ENCODE results near the gene MINDY4.

Gene MINDY4

DNA sequence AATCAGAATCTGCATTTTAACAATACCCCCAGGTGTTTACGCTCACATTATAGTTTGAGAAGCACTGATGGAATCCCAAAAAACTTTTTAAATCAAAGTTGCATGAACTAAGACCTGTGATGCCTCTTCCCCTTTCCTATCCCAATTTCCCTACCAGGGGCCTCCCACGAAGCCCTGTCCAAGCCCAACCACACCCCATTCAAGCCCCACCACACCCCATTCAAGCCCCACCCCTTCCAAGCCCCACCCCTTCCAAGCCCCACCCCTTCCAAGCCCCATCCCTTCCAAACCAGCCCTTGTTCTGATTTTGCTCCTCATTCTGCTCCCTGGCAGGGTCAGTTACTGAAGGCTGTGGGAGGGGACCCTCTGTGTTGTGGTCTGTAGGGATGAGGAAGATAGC, 130.6 kb downstream of the MINDY4 start:
- POLR2A ChIA-PET, result no interaction called here
- no peak for TF ChIP-seq CTCF (IDR thresholded peaks at IDR 0.05; ENCODE audit: control extremely low read depth, extremely low read depth, low read depth, missing control alignments)
- no peak for DNase-seq (ENCODE audit: extremely low spot score)
- CTCF ChIA-PET, result no interaction called here

- CTCF ChIA-PET, result no interaction called here
- no peak for TF ChIP-seq CTCF (IDR thresholded peaks at IDR 0.05; ENCODE audit: control extremely low read depth, extremely low read depth, low read depth, missing control alignments)
- POLR2A ChIA-PET, result no interaction called here
- DNase-seq (ENCODE audit: extremely low spot score), result no peak
These were observed 131.2 kb downstream of the MINDY4 start for GRCh38 chr7:30902466-30902865.

GRCh38 chr7:30903146-30903545, 131.9 kb downstream of the MINDY4 start:
- no peak for DNase-seq (ENCODE audit: extremely low spot score)
- no peak for TF ChIP-seq CTCF (IDR thresholded peaks at IDR 0.05; ENCODE audit: control extremely low read depth, extremely low read depth, low read depth, missing control alignments)
- ChIA-PET POLR2A (no interaction called here), CTCF (no interaction called here)

DNA sequence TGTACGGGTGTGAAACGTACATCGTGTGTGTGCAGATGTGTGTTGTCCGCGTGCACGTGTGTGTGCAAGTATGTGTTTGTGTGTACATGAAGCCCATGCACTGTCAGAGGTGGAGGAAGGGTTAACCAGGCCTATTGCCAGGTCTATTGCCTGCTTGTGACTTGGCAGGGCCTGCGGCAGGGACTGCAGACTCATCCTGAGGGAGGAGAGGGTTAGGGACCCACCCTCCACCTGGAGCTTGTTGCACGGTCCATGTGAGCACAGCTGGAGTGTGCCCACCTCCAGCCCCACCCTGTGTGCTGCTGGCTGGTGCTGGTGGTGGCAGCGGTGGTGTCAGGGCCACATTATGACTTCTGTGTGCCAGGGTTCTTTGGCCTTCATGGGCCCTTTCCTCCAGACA, 133.3 kb downstream of the MINDY4 start:
- TF ChIP-seq CTCF (IDR thresholded peaks at IDR 0.05; ENCODE audit: control extremely low read depth, extremely low read depth, low read depth, missing control alignments), result no peak
- POLR2A ChIA-PET, result no interaction called here
- CTCF ChIA-PET, result no interaction called here
- no peak for DNase-seq (ENCODE audit: extremely low spot score)

DNA sequence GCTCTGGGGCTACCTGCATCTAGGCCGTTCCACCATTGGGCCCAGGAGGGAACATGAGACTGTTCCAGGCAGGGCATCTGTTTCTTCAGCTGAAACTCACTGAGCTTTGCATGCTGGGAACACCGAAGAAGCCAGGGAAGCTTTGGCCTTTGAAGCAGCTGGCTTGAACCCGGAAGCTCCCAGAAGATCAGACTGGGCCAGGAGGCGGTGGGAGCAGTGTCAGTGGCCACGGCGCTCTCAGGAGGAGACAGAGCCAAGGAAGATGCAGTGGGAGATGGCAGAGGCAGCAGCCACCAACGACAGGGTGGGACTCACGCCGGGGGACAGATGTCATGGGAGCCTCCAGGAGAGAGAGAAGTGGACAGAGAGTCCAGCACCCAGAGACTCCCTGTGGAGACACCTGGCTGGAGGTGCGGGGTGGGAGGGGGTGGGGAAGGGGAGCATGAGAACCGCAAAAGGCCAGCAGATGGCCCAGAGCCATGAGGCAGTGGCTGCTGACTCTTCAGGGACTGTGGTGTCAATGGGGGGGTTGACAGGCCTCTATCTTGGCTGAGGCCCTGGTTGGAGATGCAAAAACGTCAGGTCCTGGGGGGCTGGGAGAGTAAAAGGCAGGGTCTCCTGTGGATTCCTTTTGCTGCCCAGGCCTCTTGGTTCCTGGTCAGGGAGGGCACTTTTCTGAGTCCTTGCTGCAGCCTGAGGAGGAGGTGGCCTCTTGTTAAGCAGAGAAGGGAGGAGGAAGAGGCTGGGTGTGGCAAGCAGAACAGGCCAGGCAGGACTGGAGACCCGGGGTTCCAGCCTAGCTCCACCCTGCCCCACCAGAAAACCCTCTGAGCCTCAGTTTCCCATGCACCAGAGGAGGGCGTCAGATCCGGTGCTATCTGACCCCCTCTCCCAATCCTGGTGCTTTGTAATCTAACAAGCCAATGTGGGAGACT, 134.1 kb downstream of the MINDY4 start:
- CTCF ChIA-PET, result interaction anchor here (1.3 kb wide), 1 partner anchor 69 kb away, joined by 3 read pairs; no protein-coding TSS in a partner anchor
- no peak for DNase-seq (ENCODE audit: extremely low spot score)
- no peak for TF ChIP-seq CTCF (IDR thresholded peaks at IDR 0.05; ENCODE audit: control extremely low read depth, extremely low read depth, low read depth, missing control alignments)

GRCh38 chr7:30906014-30906413, 134.8 kb downstream of the MINDY4 start:
- DNase-seq (ENCODE audit: extremely low spot score), result no peak
- POLR2A ChIA-PET, result no interaction called here
- no peak for TF ChIP-seq CTCF (IDR thresholded peaks at IDR 0.05; ENCODE audit: control extremely low read depth, extremely low read depth, low read depth, missing control alignments)
- CTCF ChIA-PET, result interaction anchor here (1.3 kb wide), 1 partner anchor 68 kb away, joined by 3 read pairs; no protein-coding TSS in a partner anchor

More for the DNA sequence above, 134.1 kb downstream of the MINDY4 start:
- POLR2A ChIA-PET, result no interaction called here
